ENCODE results near the gene ARHGAP8. TPM values are rescaled to one million over a fixed set of nuclear protein-coding genes. Genes with fewer than 3 reads are reported as not detected.

The ARHGAP8 gene
- total and polyA plus RNA-seq, 10 donors = 2.7 to 71.6 (median 19.7) TPM

- no peak overlapping the region for H3K27ac ChIP-seq
- H3K27me3 ChIP-seq (replicated peaks in 1 of 7) = peaks cover 0 to 35% (median 0%) of the 10 kb centered on the region in 7 donors
- no peak overlapping the region for H3K4me3 ChIP-seq
- TF ChIP-seq POLR2A (IDR thresholded peaks at IDR 0.05) = no peak
- no peak for TF ChIP-seq CTCF (IDR thresholded peaks at IDR 0.05 in 8 of 11, conservative IDR thresholded peaks at IDR 0.05 in 3 of 11)
- TF ChIP-seq POLR2AphosphoS5 (IDR thresholded peaks at IDR 0.05) = no peak
- H3K36me3 ChIP-seq = no peaks in the 10 kb centered on the region
- H3K9me3 ChIP-seq = peaks cover 0 to 11% (median 6%) of the 10 kb centered on the region in 8 donors
- DNase-seq = peak; percentile 56
- 81 to 93% (median 91%) methylated on average over 14 to 18 of the region's 18 CpGs for WGBS, 5 donors
- intact Hi-C loops (cut with DNase I; ENCODE audit: low total_unique reads) = no loop called here
- peaks cover 0 to 14% (median 5%) of the 10 kb centered on the region in 6 donors for H3K4me1 ChIP-seq
Observed at GRCh38 chr22:44759430-44760310, 7.3 kb downstream of the ARHGAP8 start.

- TF ChIP-seq POLR2A (IDR thresholded peaks at IDR 0.05) = no peak
- TF ChIP-seq POLR2AphosphoS5 (IDR thresholded peaks at IDR 0.05) = no peak
- TF ChIP-seq CTCF (IDR thresholded peaks at IDR 0.05 in 8 of 11, conservative IDR thresholded peaks at IDR 0.05 in 3 of 11) = no peak
- no peak overlapping the region for H3K27ac ChIP-seq
- DNase-seq = no peak
- peaks cover 0 to 27% (median 0%) of the 10 kb centered on the region in 7 donors for H3K27me3 ChIP-seq (replicated peaks in 1 of 7)
- H3K4me1 ChIP-seq = peaks cover 0 to 14% (median 8%) of the 10 kb centered on the region in 6 donors
- WGBS, 5 donors = 68 to 78% (median 70%) methylated on average over 5 of the region's 5 CpGs
- intact Hi-C loops (cut with DNase I; ENCODE audit: low total_unique reads) = no loop called here
- H3K4me3 ChIP-seq = no peak overlapping the region
- H3K36me3 ChIP-seq = no peaks in the 10 kb centered on the region
- H3K9me3 ChIP-seq = peaks cover 0 to 11% (median 6%) of the 10 kb centered on the region in 8 donors
Observed at GRCh38 chr22:44760476-44760875, 8.1 kb downstream of the ARHGAP8 start.

GRCh38 chr22:44761025-44761424 is 8.7 kb downstream of the ARHGAP8 start:
- intact Hi-C loops (cut with DNase I; ENCODE audit: low total_unique reads) = no loop called here
- no peaks in the 10 kb centered on the region for H3K36me3 ChIP-seq
- 78 to 88% (median 86%) methylated on average over 10 of the region's 10 CpGs for WGBS, 5 donors
- peaks cover 0 to 17% (median 11%) of the 10 kb centered on the region in 6 donors for H3K4me1 ChIP-seq
- H3K27ac ChIP-seq = no peak overlapping the region
- H3K9me3 ChIP-seq = peaks cover 0 to 11% (median 6%) of the 10 kb centered on the region in 8 donors
- DNase-seq = no peak
- H3K4me3 ChIP-seq = no peak overlapping the region
- TF ChIP-seq CTCF (IDR thresholded peaks at IDR 0.05 in 8 of 11, conservative IDR thresholded peaks at IDR 0.05 in 3 of 11) (no peak), POLR2AphosphoS5 (IDR thresholded peaks at IDR 0.05) (no peak), POLR2A (IDR thresholded peaks at IDR 0.05) (no peak)
- peaks cover 0 to 21% (median 0%) of the 10 kb centered on the region in 7 donors for H3K27me3 ChIP-seq (replicated peaks in 1 of 7)

- TF ChIP-seq POLR2AphosphoS5 (IDR thresholded peaks at IDR 0.05) (no peak), POLR2A (IDR thresholded peaks at IDR 0.05) (no peak), CTCF (IDR thresholded peaks at IDR 0.05 in 8 of 11, conservative IDR thresholded peaks at IDR 0.05 in 3 of 11) (no peak)
- DNase-seq = peak; percentile 56
- intact Hi-C loops (cut with DNase I; ENCODE audit: low total_unique reads) = no loop called here
- Histone ChIP-seq H3K4me3 (no peak overlapping the region), H3K27me3 (replicated peaks in 1 of 7) (no peaks in the 10 kb centered on the region), H3K4me1 (peaks cover 0 to 40% (median 14%) of the 10 kb centered on the region in 6 donors), H3K36me3 (no peaks in the 10 kb centered on the region), H3K9me3 (peaks cover 0 to 11% (median 6%) of the 10 kb centered on the region in 8 donors), H3K27ac (peak overlapping the region in 4 of 8 donors; percentile 72 to 81 (median 74))
- 88 to 95% (median 91%) methylated on average over 17 of the region's 17 CpGs for WGBS, 5 donors
Observed at GRCh38 chr22:44764373-44764772, 12.0 kb downstream of the ARHGAP8 start.
